ENCODE data around the gene NPIPB2. TPM values are rescaled to one million over a fixed set of nuclear protein-coding genes. Genes with fewer than 3 reads are reported as not detected.
"Not testable (repeated sequence)": the region's sequence is repeated elsewhere in the genome, so short reads cannot be mapped to it uniquely, and the experiment has no call there.

NPIPB2 gene
- polyA plus RNA-seq, 3 donors: 0.81 to 14.4 TPM; not detected in 1

DNA sequence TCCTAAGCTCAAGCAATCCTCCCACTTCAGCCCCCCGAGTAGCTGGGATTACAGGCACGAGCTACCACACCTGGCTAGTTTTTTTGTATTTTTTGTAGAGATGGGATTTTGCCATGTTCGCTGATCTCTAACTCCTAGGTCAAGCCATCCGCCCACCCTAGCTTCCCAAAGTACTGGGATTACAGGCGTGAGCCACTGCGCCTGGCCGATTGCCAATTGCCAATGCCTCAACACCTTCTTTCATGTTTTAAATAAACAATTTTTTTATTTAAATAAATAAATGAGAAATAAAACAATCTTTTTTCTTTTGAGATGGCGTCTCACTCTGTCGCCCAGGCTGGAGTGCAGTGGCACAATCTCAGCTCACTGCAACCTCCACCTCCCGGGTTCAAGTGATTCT lies 17.8 kb downstream of the NPIPB2 start:
- intact Hi-C loops (cut with micrococcal nuclease); H2AFZ ChIP-seq (ENCODE audit: insufficient read depth, low read depth, low read length, poor library complexity, severe bottlenecking); H3K27ac ChIP-seq (ENCODE audit: low read depth in 1 of 2, low read length in 2 of 2); H3K4me3 Mint-ChIP-seq; H3K4me1 ChIP-seq (ENCODE audit: control insufficient read depth in 1 of 2, insufficient read depth in 2 of 2, low read length in 2 of 2); H3K9me3 ChIP-seq (replicated peaks in 1 of 2; ENCODE audit: control insufficient read depth in 1 of 2, insufficient read depth in 1 of 2, low read length in 2 of 2); H3K9me3 Mint-ChIP-seq; H3K36me3 ChIP-seq (replicated peaks in 1 of 2; ENCODE audit: control insufficient read depth in 1 of 2, insufficient read depth in 2 of 2, low read length in 2 of 2); DNase-seq; H3K27ac Mint-ChIP-seq; H4K20me1 ChIP-seq (ENCODE audit: insufficient read depth, low read length); H3K4me2 ChIP-seq (replicated peaks; ENCODE audit: extremely low read depth, low read length, poor library complexity, severe bottlenecking); H3K27me3 ChIP-seq (ENCODE audit: control insufficient read depth in 2 of 2, insufficient read depth in 2 of 2, low read length in 2 of 2); H3K36me3 Mint-ChIP-seq; H3K4me1 Mint-ChIP-seq; H3K4me3 ChIP-seq (replicated peaks in 1 of 3; ENCODE audit: low read depth in 2 of 3, low read length in 3 of 3); H3K79me2 ChIP-seq (ENCODE audit: insufficient read depth, low read length); H3K9ac ChIP-seq (ENCODE audit: insufficient read depth, low read length, poor library complexity, severe bottlenecking): not testable (repeated sequence)
- no CpG with 5 or more reads among the region's 10 CpGs for WGBS (ENCODE audit: insufficient coverage)
- H3K27me3 Mint-ChIP-seq (ENCODE audit: low read depth in 3 of 3): peaks cover 3 to 15% (median 7%) of the 10 kb centered on the region in 3 donors

DNA sequence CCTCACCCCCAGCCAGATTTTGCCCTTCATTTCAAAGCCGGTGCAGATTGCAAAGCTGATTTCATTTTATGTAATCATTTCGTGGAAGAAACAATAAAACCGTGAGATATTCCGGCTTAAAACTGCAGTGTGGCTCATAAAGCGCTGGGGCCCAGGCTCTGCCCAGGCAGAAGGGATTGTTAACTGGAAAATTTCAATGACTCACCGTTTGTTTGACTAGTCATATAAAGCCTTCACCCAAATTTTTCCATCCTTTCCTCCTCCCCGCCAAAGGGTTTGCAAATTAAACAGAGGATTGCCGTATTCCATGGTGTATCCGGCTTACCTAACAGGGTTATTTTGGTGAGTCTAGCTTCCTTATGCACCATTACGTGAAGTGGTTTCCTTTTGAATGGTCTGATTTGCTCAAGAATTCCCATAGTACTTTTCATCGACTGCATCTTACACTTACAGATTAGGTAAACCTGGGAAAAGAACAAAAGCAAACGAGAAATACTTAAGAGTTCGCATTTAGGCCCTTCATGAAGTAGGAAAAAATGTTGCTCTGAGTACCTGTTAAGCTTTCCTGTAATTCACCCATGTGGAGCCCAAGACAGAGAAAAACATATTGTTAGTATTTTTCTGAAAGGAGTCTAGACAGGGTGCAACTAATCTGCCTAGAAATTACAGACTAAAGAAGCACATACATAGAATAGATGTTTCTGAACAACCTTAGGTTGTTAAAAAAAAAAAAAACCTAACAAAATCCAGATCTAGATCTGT lies 25.1 kb downstream of the NPIPB2 start:
- TF ChIP-seq, protein P1, sequence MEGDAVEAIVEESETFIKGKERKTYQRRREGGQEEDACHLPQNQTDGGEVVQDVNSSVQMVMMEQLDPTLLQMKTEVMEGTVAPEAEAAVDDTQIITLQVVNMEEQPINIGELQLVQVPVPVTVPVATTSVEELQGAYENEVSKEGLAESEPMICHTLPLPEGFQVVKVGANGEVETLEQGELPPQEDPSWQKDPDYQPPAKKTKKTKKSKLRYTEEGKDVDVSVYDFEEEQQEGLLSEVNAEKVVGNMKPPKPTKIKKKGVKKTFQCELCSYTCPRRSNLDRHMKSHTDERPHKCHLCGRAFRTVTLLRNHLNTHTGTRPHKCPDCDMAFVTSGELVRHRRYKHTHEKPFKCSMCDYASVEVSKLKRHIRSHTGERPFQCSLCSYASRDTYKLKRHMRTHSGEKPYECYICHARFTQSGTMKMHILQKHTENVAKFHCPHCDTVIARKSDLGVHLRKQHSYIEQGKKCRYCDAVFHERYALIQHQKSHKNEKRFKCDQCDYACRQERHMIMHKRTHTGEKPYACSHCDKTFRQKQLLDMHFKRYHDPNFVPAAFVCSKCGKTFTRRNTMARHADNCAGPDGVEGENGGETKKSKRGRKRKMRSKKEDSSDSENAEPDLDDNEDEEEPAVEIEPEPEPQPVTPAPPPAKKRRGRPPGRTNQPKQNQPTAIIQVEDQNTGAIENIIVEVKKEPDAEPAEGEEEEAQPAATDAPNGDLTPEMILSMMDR (IDR thresholded peaks at IDR 0.05): no peak
- Histone ChIP-seq H2AFZ (ENCODE audit: insufficient read depth, low read depth, low read length, poor library complexity, severe bottlenecking) (peak overlapping the region; percentile 86), H3K9me3 (replicated peaks in 1 of 2; ENCODE audit: control insufficient read depth in 1 of 2, insufficient read depth in 1 of 2, low read length in 2 of 2) (no peaks in the 10 kb centered on the region), H3K36me3 (replicated peaks in 1 of 2; ENCODE audit: control insufficient read depth in 1 of 2, insufficient read depth in 2 of 2, low read length in 2 of 2) (no peaks in the 10 kb centered on the region), H3K27me3 (ENCODE audit: control insufficient read depth in 2 of 2, insufficient read depth in 2 of 2, low read length in 2 of 2) (peaks cover 0 to 2% of the 10 kb centered on the region in 2 donors), H3K27ac (ENCODE audit: low read depth in 1 of 2, low read length in 2 of 2) (no peak overlapping the region), H3K4me2 (replicated peaks; ENCODE audit: extremely low read depth, low read length, poor library complexity, severe bottlenecking) (peak overlapping the region; percentile 88), H3K4me1 (ENCODE audit: control insufficient read depth in 1 of 2, insufficient read depth in 2 of 2, low read length in 2 of 2) (peaks cover 16 to 28% of the 10 kb centered on the region in 2 donors), H3K4me3 (replicated peaks in 1 of 3; ENCODE audit: low read depth in 2 of 3, low read length in 3 of 3) (peak overlapping the region; percentile 52 to 90 (median 59)), H3K79me2 (ENCODE audit: insufficient read depth, low read length) (peaks cover 33% of the 10 kb centered on the region), H4K20me1 (ENCODE audit: insufficient read depth, low read length) (peaks cover 31% of the 10 kb centered on the region), H3K9ac (ENCODE audit: insufficient read depth, low read length, poor library complexity, severe bottlenecking) (peak overlapping the region; percentile 79)
- DNase-seq: peak in 1 of 3 donors; percentile 8
- peaks cover 3 to 15% (median 7%) of the 10 kb centered on the region in 3 donors for H3K27me3 Mint-ChIP-seq (ENCODE audit: low read depth in 3 of 3)
- intact Hi-C loops (cut with micrococcal nuclease): loop anchor here (2.0 to 10.0 kb wide), 4 partner anchors 60 to 972 kb away; partner anchors contain the start of genes RSL1D1 (in 2 of the 2), CLEC16A (in 1 of the 2), DEXI (in 1 of the 2) and SNX29 (in 1 of the 2)
- peak overlapping the region; percentile 85 to 94 for H3K4me3 Mint-ChIP-seq
- H3K36me3 Mint-ChIP-seq: no peaks in the 10 kb centered on the region
- peaks cover 27% of the 10 kb centered on the region for H3K4me1 Mint-ChIP-seq
- WGBS (ENCODE audit: insufficient coverage): 80% methylated on average over 2 of the region's 13 CpGs
- no peaks in the 10 kb centered on the region for H3K9me3 Mint-ChIP-seq
- H3K27ac Mint-ChIP-seq: peak overlapping the region in 6 of 7 donors; percentile 5 to 92 (median 83)

Measured in CD14-positive monocyte (primary cell).